ENCODE data around the gene GNL3. TPM values are rescaled to one million over a fixed set of nuclear protein-coding genes. Genes with fewer than 3 reads are reported as not detected.

GNL3 gene
- total and polyA plus RNA-seq, 4 donors, result 26.5 to 82.2 (median 41.8) TPM

DNA sequence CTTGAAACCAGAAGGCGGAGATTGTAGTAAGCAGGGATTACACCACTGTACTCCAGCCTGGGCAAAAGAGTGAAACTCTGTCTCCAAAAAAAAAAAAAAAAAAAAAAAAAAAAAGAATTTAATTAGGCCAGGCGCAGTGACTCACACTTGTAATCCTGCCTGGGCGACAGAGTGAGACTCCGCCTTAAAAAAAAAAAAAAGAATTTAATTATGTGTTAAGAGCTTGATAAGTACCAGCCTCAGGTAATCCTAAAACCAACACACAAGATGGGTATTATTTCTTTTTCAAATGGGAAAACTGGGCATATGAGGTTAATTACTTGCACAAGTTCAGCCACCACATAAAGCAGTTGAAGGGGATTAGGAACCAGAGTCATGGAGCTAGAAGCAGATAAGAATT, 49.2 kb upstream of the GNL3 start:
- no peak for DNase-seq (ENCODE audit: low spot score)
- no peak overlapping the region for H3K4me3 ChIP-seq (ENCODE audit: low read depth in 1 of 3, low read length in 3 of 3)
- peaks cover 18 to 52% (median 32%) of the 10 kb centered on the region in 4 donors for H3K36me3 ChIP-seq (ENCODE audit: control insufficient read depth in 4 of 4, insufficient read depth in 3 of 4, low read depth in 1 of 4, low read length in 3 of 4)
- no peaks in the 10 kb centered on the region for H3K9me3 ChIP-seq (ENCODE audit: control insufficient read depth in 4 of 4, low read length in 3 of 4)
- H3K9ac ChIP-seq (ENCODE audit: low read depth in 1 of 2, low read length in 2 of 2), result no peak overlapping the region
- no peak overlapping the region for H3K27ac ChIP-seq (ENCODE audit: low read depth in 1 of 2, low read length in 2 of 2)
- 94% methylated on average over 4 of the region's 4 CpGs for WGBS
- H3K4me1 ChIP-seq (ENCODE audit: control insufficient read depth in 4 of 4, insufficient read depth in 4 of 4, low read length in 3 of 4), result no peaks in the 10 kb centered on the region
- H3K27me3 ChIP-seq (ENCODE audit: control insufficient read depth in 4 of 4, insufficient read depth in 4 of 4, low read length in 3 of 4), result no peaks in the 10 kb centered on the region
- TF ChIP-seq YY1 (IDR thresholded peaks at IDR 0.05), result no peak
- no peak for TF ChIP-seq EGR1 (IDR thresholded peaks at IDR 0.05; ENCODE audit: low read depth in 2 of 2)
- TF ChIP-seq SP1 (IDR thresholded peaks at IDR 0.05), result no peak
- no peak for TF ChIP-seq HNF4G (IDR thresholded peaks at IDR 0.05)
- TF ChIP-seq, protein P1, sequence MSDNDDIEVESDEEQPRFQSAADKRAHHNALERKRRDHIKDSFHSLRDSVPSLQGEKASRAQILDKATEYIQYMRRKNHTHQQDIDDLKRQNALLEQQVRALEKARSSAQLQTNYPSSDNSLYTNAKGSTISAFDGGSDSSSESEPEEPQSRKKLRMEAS (IDR thresholded peaks at IDR 0.05), result no peak
- TF ChIP-seq TAF1 (conservative IDR thresholded peaks at IDR 0.05), result no peak
- no peak for TF ChIP-seq RAD21 (IDR thresholded peaks at IDR 0.05)
- TF ChIP-seq FOXA2 (IDR thresholded peaks at IDR 0.05), result no peak
- no peak for TF ChIP-seq RXRA (IDR thresholded peaks at IDR 0.05)
- TF ChIP-seq JUND (IDR thresholded peaks at IDR 0.05), result no peak
- TF ChIP-seq, protein P2, sequence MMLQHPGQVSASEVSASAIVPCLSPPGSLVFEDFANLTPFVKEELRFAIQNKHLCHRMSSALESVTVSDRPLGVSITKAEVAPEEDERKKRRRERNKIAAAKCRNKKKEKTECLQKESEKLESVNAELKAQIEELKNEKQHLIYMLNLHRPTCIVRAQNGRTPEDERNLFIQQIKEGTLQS (IDR thresholded peaks at IDR 0.05), result no peak
- TF ChIP-seq HNF4A (conservative IDR thresholded peaks at IDR 0.05), result no peak
- TF ChIP-seq, protein P3, sequence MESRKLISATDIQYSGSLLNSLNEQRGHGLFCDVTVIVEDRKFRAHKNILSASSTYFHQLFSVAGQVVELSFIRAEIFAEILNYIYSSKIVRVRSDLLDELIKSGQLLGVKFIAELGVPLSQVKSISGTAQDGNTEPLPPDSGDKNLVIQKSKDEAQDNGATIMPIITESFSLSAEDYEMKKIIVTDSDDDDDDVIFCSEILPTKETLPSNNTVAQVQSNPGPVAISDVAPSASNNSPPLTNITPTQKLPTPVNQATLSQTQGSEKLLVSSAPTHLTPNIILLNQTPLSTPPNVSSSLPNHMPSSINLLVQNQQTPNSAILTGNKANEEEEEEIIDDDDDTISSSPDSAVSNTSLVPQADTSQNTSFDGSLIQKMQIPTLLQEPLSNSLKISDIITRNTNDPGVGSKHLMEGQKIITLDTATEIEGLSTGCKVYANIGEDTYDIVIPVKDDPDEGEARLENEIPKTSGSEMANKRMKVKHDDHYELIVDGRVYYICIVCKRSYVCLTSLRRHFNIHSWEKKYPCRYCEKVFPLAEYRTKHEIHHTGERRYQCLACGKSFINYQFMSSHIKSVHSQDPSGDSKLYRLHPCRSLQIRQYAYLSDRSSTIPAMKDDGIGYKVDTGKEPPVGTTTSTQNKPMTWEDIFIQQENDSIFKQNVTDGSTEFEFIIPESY (IDR thresholded peaks at IDR 0.05), result no peak
- TF ChIP-seq, protein P4, sequence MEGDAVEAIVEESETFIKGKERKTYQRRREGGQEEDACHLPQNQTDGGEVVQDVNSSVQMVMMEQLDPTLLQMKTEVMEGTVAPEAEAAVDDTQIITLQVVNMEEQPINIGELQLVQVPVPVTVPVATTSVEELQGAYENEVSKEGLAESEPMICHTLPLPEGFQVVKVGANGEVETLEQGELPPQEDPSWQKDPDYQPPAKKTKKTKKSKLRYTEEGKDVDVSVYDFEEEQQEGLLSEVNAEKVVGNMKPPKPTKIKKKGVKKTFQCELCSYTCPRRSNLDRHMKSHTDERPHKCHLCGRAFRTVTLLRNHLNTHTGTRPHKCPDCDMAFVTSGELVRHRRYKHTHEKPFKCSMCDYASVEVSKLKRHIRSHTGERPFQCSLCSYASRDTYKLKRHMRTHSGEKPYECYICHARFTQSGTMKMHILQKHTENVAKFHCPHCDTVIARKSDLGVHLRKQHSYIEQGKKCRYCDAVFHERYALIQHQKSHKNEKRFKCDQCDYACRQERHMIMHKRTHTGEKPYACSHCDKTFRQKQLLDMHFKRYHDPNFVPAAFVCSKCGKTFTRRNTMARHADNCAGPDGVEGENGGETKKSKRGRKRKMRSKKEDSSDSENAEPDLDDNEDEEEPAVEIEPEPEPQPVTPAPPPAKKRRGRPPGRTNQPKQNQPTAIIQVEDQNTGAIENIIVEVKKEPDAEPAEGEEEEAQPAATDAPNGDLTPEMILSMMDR (IDR thresholded peaks at IDR 0.05; ENCODE audit: low read depth, low read length, missing input control), result no peak
- no peak for TF ChIP-seq FOXA1 (IDR thresholded peaks at IDR 0.05)
- TF ChIP-seq GABPA (IDR thresholded peaks at IDR 0.05 in 1 of 2, conservative IDR thresholded peaks at IDR 0.05 in 1 of 2), result no peak
- TF ChIP-seq, protein P5, sequence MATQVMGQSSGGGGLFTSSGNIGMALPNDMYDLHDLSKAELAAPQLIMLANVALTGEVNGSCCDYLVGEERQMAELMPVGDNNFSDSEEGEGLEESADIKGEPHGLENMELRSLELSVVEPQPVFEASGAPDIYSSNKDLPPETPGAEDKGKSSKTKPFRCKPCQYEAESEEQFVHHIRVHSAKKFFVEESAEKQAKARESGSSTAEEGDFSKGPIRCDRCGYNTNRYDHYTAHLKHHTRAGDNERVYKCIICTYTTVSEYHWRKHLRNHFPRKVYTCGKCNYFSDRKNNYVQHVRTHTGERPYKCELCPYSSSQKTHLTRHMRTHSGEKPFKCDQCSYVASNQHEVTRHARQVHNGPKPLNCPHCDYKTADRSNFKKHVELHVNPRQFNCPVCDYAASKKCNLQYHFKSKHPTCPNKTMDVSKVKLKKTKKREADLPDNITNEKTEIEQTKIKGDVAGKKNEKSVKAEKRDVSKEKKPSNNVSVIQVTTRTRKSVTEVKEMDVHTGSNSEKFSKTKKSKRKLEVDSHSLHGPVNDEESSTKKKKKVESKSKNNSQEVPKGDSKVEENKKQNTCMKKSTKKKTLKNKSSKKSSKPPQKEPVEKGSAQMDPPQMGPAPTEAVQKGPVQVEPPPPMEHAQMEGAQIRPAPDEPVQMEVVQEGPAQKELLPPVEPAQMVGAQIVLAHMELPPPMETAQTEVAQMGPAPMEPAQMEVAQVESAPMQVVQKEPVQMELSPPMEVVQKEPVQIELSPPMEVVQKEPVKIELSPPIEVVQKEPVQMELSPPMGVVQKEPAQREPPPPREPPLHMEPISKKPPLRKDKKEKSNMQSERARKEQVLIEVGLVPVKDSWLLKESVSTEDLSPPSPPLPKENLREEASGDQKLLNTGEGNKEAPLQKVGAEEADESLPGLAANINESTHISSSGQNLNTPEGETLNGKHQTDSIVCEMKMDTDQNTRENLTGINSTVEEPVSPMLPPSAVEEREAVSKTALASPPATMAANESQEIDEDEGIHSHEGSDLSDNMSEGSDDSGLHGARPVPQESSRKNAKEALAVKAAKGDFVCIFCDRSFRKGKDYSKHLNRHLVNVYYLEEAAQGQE (IDR thresholded peaks at IDR 0.05), result no peak
- TF ChIP-seq NR2F2 (IDR thresholded peaks at IDR 0.05), result no peak

All from liver (tissue), 9 donors.